ENCODE results near the gene IRGQ.
"Not testable (repeated sequence)": the region's sequence is repeated elsewhere in the genome, so short reads cannot be mapped to it uniquely, and the experiment has no call there.

IRGQ gene

GRCh38 chr19:43597876-43598275 is 1.9 kb upstream of the IRGQ start:
- DNase-seq = no peak

GRCh38 chr19:43596842-43597461 is 1.0 kb upstream of the IRGQ start:
- DNase-seq = no peak

GRCh38 chr19:43595605-43595998 is 332 bp downstream of the IRGQ start:
- DNase-seq = no peak

- peak; percentile 64 for DNase-seq
These were observed 977 bp downstream of the IRGQ start for GRCh38 chr19:43594710-43595604.

- DNase-seq = no peak
These were observed 1.7 kb downstream of the IRGQ start for GRCh38 chr19:43594081-43594697.

- DNase-seq = no peak
These were observed 3.1 kb downstream of the IRGQ start for GRCh38 chr19:43592800-43593350.

- no peak for DNase-seq
These were observed 3.8 kb downstream of the IRGQ start for GRCh38 chr19:43591904-43592772.

GRCh38 chr19:43589678-43590077 is 6.3 kb downstream of the IRGQ start:
- no peak for DNase-seq

- no peak for DNase-seq
These were observed 6.7 kb downstream of the IRGQ start for GRCh38 chr19:43589277-43589676.

GRCh38 chr19:43587029-43587428 is 8.9 kb downstream of the IRGQ start:
- DNase-seq = not testable (repeated sequence)

- DNase-seq = no peak
These were observed 9.6 kb downstream of the IRGQ start for GRCh38 chr19:43586346-43586745.

GRCh38 chr19:43584484-43584883 is 11.4 kb downstream of the IRGQ start:
- no peak for DNase-seq

GRCh38 chr19:43582495-43582894 is 13.4 kb downstream of the IRGQ start:
- no peak for DNase-seq

GRCh38 chr19:43581467-43581866 is 14.5 kb downstream of the IRGQ start:
- no peak for DNase-seq

GRCh38 chr19:43578787-43579186 is 17.1 kb downstream of the IRGQ start:
- DNase-seq = no peak

GRCh38 chr19:43575955-43576878 is 19.7 kb downstream of the IRGQ start:
- no peak for DNase-seq

- DNase-seq = peak; percentile 97
These were observed 20.6 kb downstream of the IRGQ start, which contains the start of the genes PINLYP and XRCC1 for GRCh38 chr19:43575156-43575950. PINLYP (plus strand) TSS chr19:43575801; CDS start chr19:43577192, 1,391 bp downstream. XRCC1 (minus strand) TSS chr19:43575527; CDS start chr19:43575458, 69 bp downstream.

GRCh38 chr19:43574424-43575155 is 21.3 kb downstream of the IRGQ start:
- DNase-seq = no peak

- DNase-seq = no peak
These were observed 23.8 kb downstream of the IRGQ start for GRCh38 chr19:43572171-43572588.
